K562 (cell line): ENCODE data around the gene KLHL29. TPM values are rescaled to one million over a fixed set of nuclear protein-coding genes. Genes with fewer than 3 reads are reported as not detected.

ENCODE experiments used
- NR4A1 ChIP-seq, 2 experiments: fragments of 250-450 bp in 1 of 2; fragments of 450-650 bp in 1 of 2; sonication (Bioruptor Pico) in 1 of 2; IDR thresholded peaks; 2 replicates each; pipeline versions ENCODE4 v1.4.0 to v1.6.1; 2016 to 2020; ENCODE audit warnings: mild to moderate bottlenecking in 2 of 2, missing compliant biosample characterization in 1 of 2, missing genetic modification characterization in 1 of 2, moderate library complexity in 1 of 2
- polyA plus RNA-seq, 8 experiments: library from polyadenylated mRNA; depleted of rRNA in 4 of 8; stranded (reverse) in 5 of 8; unstranded in 3 of 8; fragments of >200 nt; fragmentation: Nextera tagmentation in 2 of 8; fragmentation: Illumina TruSeq in 1 of 8; extraction: Ambion mirVana in 2 of 8; extraction: Trizol in 1 of 8; gene quantifications; 2 replicates each; pipeline versions ENCODE4 v1.2.1 to v1.2.3, GENCODE V29; 2011 to 2014; ENCODE audit warnings: inconsistent platforms in 1 of 8, missing spikeins in 1 of 8
- total RNA-seq, 7 experiments: library from RNA; depleted of rRNA in 6 of 7; stranded (reverse); fragments of >200 nt in 6 of 7; fragmentation: Illumina TruSeq in 2 of 7; extraction: Trizol in 2 of 7; gene quantifications; 2 replicates each; pipeline versions ENCODE4 v1.2.1 to v1.2.3, GENCODE V29; 2011 to 2021; ENCODE audit warnings: low replicate concordance in 1 of 7
- TF ChIP-seq, protein P1 (sequence below): fragments of 250-450 bp; sonication (Bioruptor Pico); IDR thresholded peaks from 2 replicates; pipeline ENCODE4 v1.9.0; 2021; ENCODE audit warnings: mild to moderate bottlenecking, inconsistent platforms
- TF ChIP-seq, protein P2 (sequence below): fragments of 450-650 bp; formaldehyde crosslinking; IDR thresholded peaks from 2 replicates; pipeline ENCODE4 v1.4.0; 2020; ENCODE audit warnings: mild to moderate bottlenecking, moderate library complexity
- TF ChIP-seq, protein P3 (sequence below), 2 experiments: fragments of 200-800 bp in 1 of 2; sonication (Bioruptor generic) in 1 of 2; sonication (generic) in 1 of 2; formaldehyde crosslinking in 1 of 2; IDR thresholded peaks in 1 of 2; conservative IDR thresholded peaks in 1 of 2; 2 replicates each; pipeline versions ENCODE4 v1.5.0 to v1.6.1; 2016 to 2020; ENCODE audit warnings: missing compliant biosample characterization in 1 of 2, missing genetic modification characterization in 1 of 2, missing genetic modification reagents in 1 of 2
- TF ChIP-seq, protein P4 (sequence below): fragments of 450-650 bp; formaldehyde crosslinking; IDR thresholded peaks from 2 replicates; pipeline ENCODE4 v1.4.0; 2022; ENCODE audit warnings: missing genetic modification characterization
- TF ChIP-seq, protein P5 (sequence below): fragments of 250-450 bp; sonication (Bioruptor Pico); IDR thresholded peaks from 2 replicates; pipeline ENCODE4 v1.5.0; 2020; ENCODE audit warnings: mild to moderate bottlenecking, borderline replicate concordance
- TF ChIP-seq, protein P6 (sequence below), 2 experiments: IDR thresholded peaks; 2 replicates each; pipeline ENCODE4 v1.6.1; 2011; ENCODE audit warnings: borderline replicate concordance in 1 of 2, control low read depth in 1 of 2, low read depth in 1 of 2, low read length in 1 of 2, mild to moderate bottlenecking in 1 of 2, mixed read lengths in 1 of 2, moderate library complexity in 1 of 2; ENCODE audit not compliant: insufficient read depth in 1 of 2, insufficient read length in 1 of 2, poor library complexity in 1 of 2, severe bottlenecking in 1 of 2; ENCODE audit errors: extremely low read depth in 1 of 2

The KLHL29 gene
- total and polyA plus RNA-seq, 9 of the 15 experiments (the other 6 are each of a cell fraction or from before 2014, with no cell fraction given), result 0.03 to 0.31 (median 0.08) TPM; not detected in 1

DNA sequence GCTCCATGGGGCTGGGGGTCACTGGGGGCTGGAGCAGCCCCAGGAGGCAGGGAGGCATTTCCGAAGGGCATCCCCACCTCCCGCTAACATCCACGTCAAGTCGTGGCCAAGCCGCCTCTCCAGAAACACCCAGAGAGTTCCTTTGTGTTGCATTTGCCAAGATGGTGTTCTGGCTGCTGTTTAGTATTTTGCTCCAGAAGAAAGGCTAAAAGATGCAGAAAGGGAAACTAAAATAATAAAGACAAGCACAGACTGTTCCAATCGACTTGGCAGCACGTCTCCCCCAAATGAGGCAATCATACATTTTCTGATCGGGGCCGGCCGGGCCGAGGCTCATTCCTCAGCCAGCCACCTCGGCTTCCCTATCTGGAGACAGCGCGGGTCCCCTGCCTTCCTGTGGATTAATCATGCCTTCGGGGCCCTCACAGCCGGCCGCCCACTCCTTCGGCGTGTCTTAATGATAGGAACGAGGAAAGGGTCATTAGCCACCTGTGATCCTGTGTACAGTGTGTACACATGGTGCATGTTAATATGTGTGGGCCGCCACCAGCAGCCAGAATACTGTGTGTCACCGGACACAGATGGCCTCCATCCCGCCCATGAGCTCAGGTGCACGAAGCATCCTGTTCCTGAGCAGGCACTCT is 169.2 kb downstream of the KLHL29 start (continued):
- TF ChIP-seq, protein P1, sequence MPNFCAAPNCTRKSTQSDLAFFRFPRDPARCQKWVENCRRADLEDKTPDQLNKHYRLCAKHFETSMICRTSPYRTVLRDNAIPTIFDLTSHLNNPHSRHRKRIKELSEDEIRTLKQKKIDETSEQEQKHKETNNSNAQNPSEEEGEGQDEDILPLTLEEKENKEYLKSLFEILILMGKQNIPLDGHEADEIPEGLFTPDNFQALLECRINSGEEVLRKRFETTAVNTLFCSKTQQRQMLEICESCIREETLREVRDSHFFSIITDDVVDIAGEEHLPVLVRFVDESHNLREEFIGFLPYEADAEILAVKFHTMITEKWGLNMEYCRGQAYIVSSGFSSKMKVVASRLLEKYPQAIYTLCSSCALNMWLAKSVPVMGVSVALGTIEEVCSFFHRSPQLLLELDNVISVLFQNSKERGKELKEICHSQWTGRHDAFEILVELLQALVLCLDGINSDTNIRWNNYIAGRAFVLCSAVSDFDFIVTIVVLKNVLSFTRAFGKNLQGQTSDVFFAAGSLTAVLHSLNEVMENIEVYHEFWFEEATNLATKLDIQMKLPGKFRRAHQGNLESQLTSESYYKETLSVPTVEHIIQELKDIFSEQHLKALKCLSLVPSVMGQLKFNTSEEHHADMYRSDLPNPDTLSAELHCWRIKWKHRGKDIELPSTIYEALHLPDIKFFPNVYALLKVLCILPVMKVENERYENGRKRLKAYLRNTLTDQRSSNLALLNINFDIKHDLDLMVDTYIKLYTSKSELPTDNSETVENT, result no peak
- TF ChIP-seq, protein P2, sequence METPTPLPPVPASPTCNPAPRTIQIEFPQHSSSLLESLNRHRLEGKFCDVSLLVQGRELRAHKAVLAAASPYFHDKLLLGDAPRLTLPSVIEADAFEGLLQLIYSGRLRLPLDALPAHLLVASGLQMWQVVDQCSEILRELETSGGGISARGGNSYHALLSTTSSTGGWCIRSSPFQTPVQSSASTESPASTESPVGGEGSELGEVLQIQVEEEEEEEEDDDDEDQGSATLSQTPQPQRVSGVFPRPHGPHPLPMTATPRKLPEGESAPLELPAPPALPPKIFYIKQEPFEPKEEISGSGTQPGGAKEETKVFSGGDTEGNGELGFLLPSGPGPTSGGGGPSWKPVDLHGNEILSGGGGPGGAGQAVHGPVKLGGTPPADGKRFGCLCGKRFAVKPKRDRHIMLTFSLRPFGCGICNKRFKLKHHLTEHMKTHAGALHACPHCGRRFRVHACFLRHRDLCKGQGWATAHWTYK, result no peak
- TF ChIP-seq, protein P3, sequence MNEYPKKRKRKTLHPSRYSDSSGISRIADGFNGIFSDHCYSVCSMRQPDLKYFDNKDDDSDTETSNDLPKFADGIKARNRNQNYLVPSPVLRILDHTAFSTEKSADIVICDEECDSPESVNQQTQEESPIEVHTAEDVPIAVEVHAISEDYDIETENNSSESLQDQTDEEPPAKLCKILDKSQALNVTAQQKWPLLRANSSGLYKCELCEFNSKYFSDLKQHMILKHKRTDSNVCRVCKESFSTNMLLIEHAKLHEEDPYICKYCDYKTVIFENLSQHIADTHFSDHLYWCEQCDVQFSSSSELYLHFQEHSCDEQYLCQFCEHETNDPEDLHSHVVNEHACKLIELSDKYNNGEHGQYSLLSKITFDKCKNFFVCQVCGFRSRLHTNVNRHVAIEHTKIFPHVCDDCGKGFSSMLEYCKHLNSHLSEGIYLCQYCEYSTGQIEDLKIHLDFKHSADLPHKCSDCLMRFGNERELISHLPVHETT (CRISPR knock-in tag; conservative IDR thresholded peaks at IDR 0.05 in 1 of 2, IDR thresholded peaks at IDR 0.05 in 1 of 2), result no peak
- TF ChIP-seq NR4A1 (CRISPR knock-in tag; IDR thresholded peaks at IDR 0.05) (no peak), NR4A1 (tag; IDR thresholded peaks at IDR 0.05) (no peak)
- TF ChIP-seq, protein P4, sequence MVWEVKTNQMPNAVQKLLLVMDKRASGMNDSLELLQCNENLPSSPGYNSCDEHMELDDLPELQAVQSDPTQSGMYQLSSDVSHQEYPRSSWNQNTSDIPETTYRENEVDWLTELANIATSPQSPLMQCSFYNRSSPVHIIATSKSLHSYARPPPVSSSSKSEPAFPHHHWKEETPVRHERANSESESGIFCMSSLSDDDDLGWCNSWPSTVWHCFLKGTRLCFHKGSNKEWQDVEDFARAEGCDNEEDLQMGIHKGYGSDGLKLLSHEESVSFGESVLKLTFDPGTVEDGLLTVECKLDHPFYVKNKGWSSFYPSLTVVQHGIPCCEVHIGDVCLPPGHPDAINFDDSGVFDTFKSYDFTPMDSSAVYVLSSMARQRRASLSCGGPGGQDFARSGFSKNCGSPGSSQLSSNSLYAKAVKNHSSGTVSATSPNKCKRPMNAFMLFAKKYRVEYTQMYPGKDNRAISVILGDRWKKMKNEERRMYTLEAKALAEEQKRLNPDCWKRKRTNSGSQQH (CRISPR knock-in tag), result no peak
- TF ChIP-seq, protein P5, sequence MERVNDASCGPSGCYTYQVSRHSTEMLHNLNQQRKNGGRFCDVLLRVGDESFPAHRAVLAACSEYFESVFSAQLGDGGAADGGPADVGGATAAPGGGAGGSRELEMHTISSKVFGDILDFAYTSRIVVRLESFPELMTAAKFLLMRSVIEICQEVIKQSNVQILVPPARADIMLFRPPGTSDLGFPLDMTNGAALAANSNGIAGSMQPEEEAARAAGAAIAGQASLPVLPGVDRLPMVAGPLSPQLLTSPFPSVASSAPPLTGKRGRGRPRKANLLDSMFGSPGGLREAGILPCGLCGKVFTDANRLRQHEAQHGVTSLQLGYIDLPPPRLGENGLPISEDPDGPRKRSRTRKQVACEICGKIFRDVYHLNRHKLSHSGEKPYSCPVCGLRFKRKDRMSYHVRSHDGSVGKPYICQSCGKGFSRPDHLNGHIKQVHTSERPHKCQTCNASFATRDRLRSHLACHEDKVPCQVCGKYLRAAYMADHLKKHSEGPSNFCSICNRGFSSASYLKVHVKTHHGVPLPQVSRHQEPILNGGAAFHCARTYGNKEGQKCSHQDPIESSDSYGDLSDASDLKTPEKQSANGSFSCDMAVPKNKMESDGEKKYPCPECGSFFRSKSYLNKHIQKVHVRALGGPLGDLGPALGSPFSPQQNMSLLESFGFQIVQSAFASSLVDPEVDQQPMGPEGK (CRISPR knock-in tag), result no peak
- TF ChIP-seq, protein P6, sequence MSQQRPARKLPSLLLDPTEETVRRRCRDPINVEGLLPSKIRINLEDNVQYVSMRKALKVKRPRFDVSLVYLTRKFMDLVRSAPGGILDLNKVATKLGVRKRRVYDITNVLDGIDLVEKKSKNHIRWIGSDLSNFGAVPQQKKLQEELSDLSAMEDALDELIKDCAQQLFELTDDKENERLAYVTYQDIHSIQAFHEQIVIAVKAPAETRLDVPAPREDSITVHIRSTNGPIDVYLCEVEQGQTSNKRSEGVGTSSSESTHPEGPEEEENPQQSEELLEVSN (IDR thresholded peaks at IDR 0.05; ENCODE audit: borderline replicate concordance in 1 of 2, extremely low read depth in 1 of 2, insufficient read depth in 1 of 2, insufficient read length in 1 of 2, low read depth in 1 of 2, low read length in 1 of 2, poor library complexity in 1 of 2, severe bottlenecking in 1 of 2), result no peak
